ENCODE measurements around the gene CNR1. TPM values are rescaled to one million over a fixed set of nuclear protein-coding genes. Genes with fewer than 3 reads are reported as not detected.

CNR1 gene
- total and polyA plus RNA-seq, 2 donors (not counting 3 experiments of a cell fraction or from before 2014, with no cell fraction given): 0.06 TPM; not detected in 1

GRCh38 chr6:88114838-88115237 is 51.3 kb downstream of the CNR1 start:
- CTCF ChIA-PET: no interaction called here
- Histone ChIP-seq H3K79me2 (ENCODE audit: control insufficient read depth, insufficient read depth, low read length) (no peaks in the 10 kb centered on the region), H3K4me1 (ENCODE audit: control insufficient read depth, extremely low read depth, insufficient read depth, low read length) (no peaks in the 10 kb centered on the region), H3K4me2 (ENCODE audit: insufficient read depth, low read length) (no peak overlapping the region), H3K27ac (ENCODE audit: insufficient read depth, low read depth, low read length) (no peak overlapping the region), H2AFZ (ENCODE audit: low read depth, low read length) (no peak overlapping the region), H3K27me3 (ENCODE audit: control insufficient read depth in 2 of 2, insufficient read depth in 2 of 2, low read length in 2 of 2) (no peaks in the 10 kb centered on the region), H3K9me1 (replicated peaks; ENCODE audit: control insufficient read depth, extremely low read depth, insufficient read depth, low read length) (no peaks in the 10 kb centered on the region), H4K20me1 (replicated peaks; ENCODE audit: control insufficient read depth, extremely low read depth, insufficient read depth, low read length) (no peaks in the 10 kb centered on the region), H3K36me3 (ENCODE audit: control insufficient read depth in 2 of 2, extremely low read depth in 1 of 2, insufficient read depth in 2 of 2, low read length in 2 of 2) (no peaks in the 10 kb centered on the region), H3K9ac (replicated peaks; ENCODE audit: extremely low read depth, insufficient read depth, low read length) (no peak overlapping the region), H3K9me3 (replicated peaks; ENCODE audit: control insufficient read depth, insufficient read depth, low read length) (no peaks in the 10 kb centered on the region), H3K4me3 (replicated peaks in 1 of 3; ENCODE audit: insufficient read depth in 1 of 3, low read depth in 1 of 3, low read length in 3 of 3) (no peak overlapping the region)
- intact Hi-C loops (cut with micrococcal nuclease): no loop called here
- DNase-seq (ENCODE audit: low read depth, low spot score) (no peak), FAIRE-seq (no peak)
- TF ChIP-seq CTCF (IDR thresholded peaks at IDR 0.05; ENCODE audit: extremely low read depth in 1 of 2, insufficient read depth in 1 of 2, low read depth in 1 of 2, low read length in 2 of 2): no peak
- no peak for TF ChIP-seq GATA2 (IDR thresholded peaks at IDR 0.05; ENCODE audit: insufficient read depth, insufficient read length, low read depth, low read length)
- no peak for TF ChIP-seq MYC (IDR thresholded peaks at IDR 0.05; ENCODE audit: low read depth, low read length)
- no peak for TF ChIP-seq POLR2A (IDR thresholded peaks at IDR 0.05; ENCODE audit: low read depth, low read length)
- no peak for TF ChIP-seq POLR2AphosphoS5 (IDR thresholded peaks at IDR 0.05; ENCODE audit: insufficient read depth, low read depth, low read length)
- TF ChIP-seq MAX (IDR thresholded peaks at IDR 0.05; ENCODE audit: insufficient read depth, insufficient read length): no peak
- no peak for TF ChIP-seq EZH2 (IDR thresholded peaks at IDR 0.05; ENCODE audit: borderline replicate concordance, low read depth, low read length, severe bottlenecking)
- TF ChIP-seq JUN (IDR thresholded peaks at IDR 0.05; ENCODE audit: borderline replicate concordance, insufficient read depth, insufficient read length, low read depth): no peak
- no peak for TF ChIP-seq FOS (IDR thresholded peaks at IDR 0.05; ENCODE audit: borderline replicate concordance, insufficient read depth, low read length)
- BruUV-seq (replicated peaks): no TSS peak
- dilution Hi-C loops (cut with MboI; ENCODE audit: extremely low pct_ligation_motif_present, low sequenced_read_pairs): no loop called here
- POLR2A ChIA-PET: no interaction called here
